Measurements from ENCODE around the gene BCKDK. TPM values are rescaled to one million over a fixed set of nuclear protein-coding genes. Genes with fewer than 3 reads are reported as not detected.

BCKDK gene
- total and polyA plus RNA-seq, 2 of the 13 experiments (the other 11 are each of a cell fraction or from before 2014, with no cell fraction given) = 24.9 to 42.6 TPM

- TF ChIP-seq, protein P1, sequence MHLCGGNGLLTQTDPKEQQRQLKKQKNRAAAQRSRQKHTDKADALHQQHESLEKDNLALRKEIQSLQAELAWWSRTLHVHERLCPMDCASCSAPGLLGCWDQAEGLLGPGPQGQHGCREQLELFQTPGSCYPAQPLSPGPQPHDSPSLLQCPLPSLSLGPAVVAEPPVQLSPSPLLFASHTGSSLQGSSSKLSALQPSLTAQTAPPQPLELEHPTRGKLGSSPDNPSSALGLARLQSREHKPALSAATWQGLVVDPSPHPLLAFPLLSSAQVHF (CRISPR knock-in tag; IDR thresholded peaks at IDR 0.05) = peak; percentile 63; the same call in 1 of the 2 replicates
- TF ChIP-seq ZNF260 (CRISPR knock-in tag; IDR thresholded peaks at IDR 0.05; ENCODE audit: borderline replicate concordance, low read depth) (no peak), AKAP8 (CRISPR knock-in tag; IDR thresholded peaks at IDR 0.05) (peak; percentile 83), RFX3 (CRISPR knock-in tag; IDR thresholded peaks at IDR 0.05) (0 out of 2 replicates have a peak, but pooled peaks have one; percentile 28), LCORL (IDR thresholded peaks at IDR 0.05) (no peak), LCORL (CRISPR knock-in tag; IDR thresholded peaks at IDR 0.05) (peak; percentile 96), HMG20B (CRISPR knock-in tag; conservative IDR thresholded peaks at IDR 0.05) (peak; percentile 71; the same call in 1 of the 2 replicates), SAP130 (CRISPR knock-in tag; IDR thresholded peaks at IDR 0.05; ENCODE audit: low read depth) (peak; percentile 97), ZNF546 (CRISPR knock-in tag; conservative IDR thresholded peaks at IDR 0.05) (peak; percentile 98), ELF1 (CRISPR knock-in tag; IDR thresholded peaks at IDR 0.05) (peak; percentile 68), ZBTB3 (CRISPR knock-in tag; IDR thresholded peaks at IDR 0.05; ENCODE audit: borderline replicate concordance, low read depth) (no peak; the same call in 1 of the 2 replicates), PRDM15 (CRISPR knock-in tag; IDR thresholded peaks at IDR 0.05) (peak; percentile 66), AGO2 (optimal IDR thresholded peaks at IDR 0.05; ENCODE audit: low read depth, low read length) (no peak), ZNF143 (CRISPR knock-in tag; IDR thresholded peaks at IDR 0.05) (peak; percentile 75), CBX1 (IDR thresholded peaks at IDR 0.05; ENCODE audit: low read depth) (peak; percentile 41), MED8 (CRISPR knock-in tag; IDR thresholded peaks at IDR 0.05; ENCODE audit: insufficient replicate concordance) (peak; percentile 97)
- TF ChIP-seq, protein P2, sequence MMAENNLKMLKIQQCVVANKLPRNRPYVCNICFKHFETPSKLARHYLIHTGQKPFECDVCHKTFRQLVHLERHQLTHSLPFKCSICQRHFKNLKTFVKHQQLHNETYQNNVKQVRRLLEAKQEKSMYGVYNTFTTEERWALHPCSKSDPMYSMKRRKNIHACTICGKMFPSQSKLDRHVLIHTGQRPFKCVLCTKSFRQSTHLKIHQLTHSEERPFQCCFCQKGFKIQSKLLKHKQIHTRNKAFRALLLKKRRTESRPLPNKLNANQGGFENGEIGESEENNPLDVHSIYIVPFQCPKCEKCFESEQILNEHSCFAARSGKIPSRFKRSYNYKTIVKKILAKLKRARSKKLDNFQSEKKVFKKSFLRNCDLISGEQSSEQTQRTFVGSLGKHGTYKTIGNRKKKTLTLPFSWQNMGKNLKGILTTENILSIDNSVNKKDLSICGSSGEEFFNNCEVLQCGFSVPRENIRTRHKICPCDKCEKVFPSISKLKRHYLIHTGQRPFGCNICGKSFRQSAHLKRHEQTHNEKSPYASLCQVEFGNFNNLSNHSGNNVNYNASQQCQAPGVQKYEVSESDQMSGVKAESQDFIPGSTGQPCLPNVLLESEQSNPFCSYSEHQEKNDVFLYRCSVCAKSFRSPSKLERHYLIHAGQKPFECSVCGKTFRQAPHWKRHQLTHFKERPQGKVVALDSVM (CRISPR knock-in tag; IDR thresholded peaks at IDR 0.05) = peak; percentile 88
- TF ChIP-seq, protein P3, sequence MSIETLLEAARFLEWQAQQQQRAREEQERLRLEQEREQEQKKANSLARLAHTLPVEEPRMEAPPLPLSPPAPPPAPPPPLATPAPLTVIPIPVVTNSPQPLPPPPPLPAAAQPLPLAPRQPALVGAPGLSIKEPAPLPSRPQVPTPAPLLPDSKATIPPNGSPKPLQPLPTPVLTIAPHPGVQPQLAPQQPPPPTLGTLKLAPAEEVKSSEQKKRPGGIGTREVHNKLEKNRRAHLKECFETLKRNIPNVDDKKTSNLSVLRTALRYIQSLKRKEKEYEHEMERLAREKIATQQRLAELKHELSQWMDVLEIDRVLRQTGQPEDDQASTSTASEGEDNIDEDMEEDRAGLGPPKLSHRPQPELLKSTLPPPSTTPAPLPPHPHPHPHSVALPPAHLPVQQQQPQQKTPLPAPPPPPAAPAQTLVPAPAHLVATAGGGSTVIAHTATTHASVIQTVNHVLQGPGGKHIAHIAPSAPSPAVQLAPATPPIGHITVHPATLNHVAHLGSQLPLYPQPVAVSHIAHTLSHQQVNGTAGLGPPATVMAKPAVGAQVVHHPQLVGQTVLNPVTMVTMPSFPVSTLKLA (IDR thresholded peaks at IDR 0.05) = peak; percentile 90
- TF ChIP-seq, protein P4, sequence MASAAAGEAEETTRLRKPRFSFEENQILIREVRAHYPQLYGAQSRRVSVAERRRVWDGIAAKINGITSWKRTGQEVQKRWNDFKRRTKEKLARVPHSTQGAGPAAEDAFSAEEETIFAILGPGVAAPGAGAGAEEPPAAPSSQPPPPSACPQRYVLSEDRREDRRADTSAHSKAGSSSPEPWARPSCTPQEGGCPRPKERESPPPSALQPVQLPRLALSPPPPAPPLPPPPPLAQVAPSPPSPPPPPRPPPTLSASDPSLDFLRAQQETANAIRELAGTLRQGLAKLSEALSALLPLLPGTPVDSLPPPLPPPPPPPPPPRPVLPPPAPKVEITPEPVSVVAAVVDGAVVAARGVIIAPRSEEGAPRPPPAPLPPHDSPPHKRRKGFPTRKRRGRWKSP (CRISPR knock-in tag; IDR thresholded peaks at IDR 0.05) = peak; percentile 97
- TF ChIP-seq, protein P5, sequence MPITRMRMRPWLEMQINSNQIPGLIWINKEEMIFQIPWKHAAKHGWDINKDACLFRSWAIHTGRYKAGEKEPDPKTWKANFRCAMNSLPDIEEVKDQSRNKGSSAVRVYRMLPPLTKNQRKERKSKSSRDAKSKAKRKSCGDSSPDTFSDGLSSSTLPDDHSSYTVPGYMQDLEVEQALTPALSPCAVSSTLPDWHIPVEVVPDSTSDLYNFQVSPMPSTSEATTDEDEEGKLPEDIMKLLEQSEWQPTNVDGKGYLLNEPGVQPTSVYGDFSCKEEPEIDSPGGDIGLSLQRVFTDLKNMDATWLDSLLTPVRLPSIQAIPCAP (CRISPR knock-in tag; IDR thresholded peaks at IDR 0.05; ENCODE audit: low read depth) = no peak
Measured at GRCh38 chr16:31105677-31106213, 2.4 kb upstream of the BCKDK start (continued).
